K562 (cell line): ENCODE results near the gene PBX1. TPM values are rescaled to one million over a fixed set of nuclear protein-coding genes. Genes with fewer than 3 reads are reported as not detected.
A peak's percentile ranks its signal among the peaks of the same experiment; 100 is the strongest.

Source experiments
- ATAC-seq: fragments of 200-7000 bp; cut with Tn5 transposase; 3 replicates; pipeline ENCODE4 v1.9.1; 2020; ENCODE audit warnings: moderate library complexity
- BruUV-seq: library from RNA; stranded (reverse); fragments of 400-500 nt; replicated peaks from 2 replicates; lab custom pipeline; 2021; lab: Mats Ljungman, UMichigan
- CTCF ChIA-PET: fragments of 300-600 bp; formaldehyde crosslinking; extraction: SDS; loops from one replicate; lab custom pipeline; 2021; ENCODE audit warnings: low intra/inter-chr PET ratio; lab: Yijun Ruan, JAX
- POLR2A ChIA-PET: fragments of 300-600, 350-650 bp; sonication (Branson Sonifier 250); formaldehyde crosslinking; extraction: SDS; loops from one replicate; lab custom pipeline; 2021; ENCODE audit warnings: antibody characterized with exemption, inconsistent platforms; lab: Yijun Ruan, JAX
- DNase-seq, 4 experiments: peaks; one replicate each; pipeline versions ENCODE4 v3.0.0 to v3.0.0-alpha.2; 2011 to 2018; ENCODE audit warnings: low spot score in 3 of 4, mixed read lengths in 3 of 4; ENCODE audit errors: extremely low read depth in 1 of 4
- FAIRE-seq: peaks from 2 replicates; lab custom pipeline; 2011; peaks lifted over from hg19 to GRCh38; lab: Jason Lieb, UNC
- H2AFZ ChIP-seq: 2 replicates; pipeline ENCODE4 v1.6.0; 2011; ENCODE audit warnings: low read depth, low read length, control low read depth, inconsistent platforms
- H3K27ac ChIP-seq: fragments of 200-600 bp; 3 replicates; pipeline ENCODE4 v1.8.0; 2011; ENCODE audit warnings: low read depth, mild to moderate bottlenecking, control low read depth, inconsistent platforms, low read length, moderate library complexity, mixed read lengths; ENCODE audit errors: extremely low read depth
- H3K27me3 ChIP-seq, 2 experiments: fragments of 300-600 bp in 1 of 2; 2 replicates in 1 of 2; 3 replicates in 1 of 2; pipeline versions ENCODE4 v1.6.0 to v1.8.0; 2011; ENCODE audit warnings: inconsistent platforms in 2 of 2, low read length in 2 of 2, mild to moderate bottlenecking in 1 of 2, mixed read lengths in 1 of 2, moderate library complexity in 1 of 2; ENCODE audit not compliant: control insufficient read depth in 2 of 2, insufficient read depth in 2 of 2
- H3K36me3 ChIP-seq: fragments of 300-600 bp; 3 replicates; pipeline ENCODE4 v1.8.0; 2011; ENCODE audit warnings: mild to moderate bottlenecking, low read length, inconsistent platforms; ENCODE audit not compliant: control insufficient read depth, insufficient read depth
- H3K4me1 ChIP-seq, 2 experiments: fragments of 200-600 bp in 1 of 2; replicated peaks in 1 of 2; 2 replicates in 1 of 2; 3 replicates in 1 of 2; pipeline versions ENCODE4 v1.5.1 to v1.8.0; 2011; ENCODE audit warnings: inconsistent platforms in 2 of 2, low read length in 2 of 2, mild to moderate bottlenecking in 1 of 2, mixed read lengths in 1 of 2, moderate library complexity in 1 of 2; ENCODE audit not compliant: control insufficient read depth in 2 of 2, insufficient read depth in 2 of 2
- H3K4me2 ChIP-seq: 2 replicates; pipeline ENCODE4 v1.6.1; 2011; ENCODE audit warnings: low read length, control low read depth, inconsistent platforms, mixed read lengths; ENCODE audit not compliant: insufficient read depth
- H3K4me3 ChIP-seq: fragments of 200-600 bp; sonication (generic), shearing (Covaris generic); 2 replicates; pipeline ENCODE4 v1.5.1; 2016; ENCODE audit warnings: control low read depth, inconsistent platforms
- H3K79me2 ChIP-seq: fragments of 200-600 bp; 3 replicates; pipeline ENCODE4 v1.8.0; 2011; ENCODE audit warnings: low read length, inconsistent platforms; ENCODE audit not compliant: control insufficient read depth, insufficient read depth
- H3K9ac ChIP-seq, 2 experiments: 2 replicates each; pipeline versions ENCODE4 v1.6.0 to v1.6.1; 2011; ENCODE audit warnings: low read depth in 2 of 2, low read length in 2 of 2, control low read depth in 1 of 2, inconsistent platforms in 1 of 2, mild to moderate bottlenecking in 1 of 2, mixed read lengths in 1 of 2; ENCODE audit not compliant: insufficient read depth in 1 of 2
- H3K9me1 ChIP-seq: one replicate; pipeline ENCODE4 v1.6.0; 2011; ENCODE audit warnings: inconsistent platforms, mild to moderate bottlenecking, low read length, moderate library complexity; ENCODE audit not compliant: control insufficient read depth, insufficient read depth
- H3K9me3 ChIP-seq: replicated peaks from 2 replicates; pipeline ENCODE4 v1.5.1; 2011; ENCODE audit warnings: low read depth, low read length, inconsistent platforms; ENCODE audit not compliant: control insufficient read depth, insufficient read depth
- H4K20me1 ChIP-seq: replicated peaks from 2 replicates; pipeline ENCODE4 v1.6.1; 2011; ENCODE audit warnings: low read length, inconsistent platforms, mixed read lengths; ENCODE audit not compliant: control insufficient read depth, insufficient read depth
- ATF1 ChIP-seq, 2 experiments: fragments of 450-650 bp in 1 of 2; IDR thresholded peaks; 2 replicates each; pipeline ENCODE4 v1.6.1; 2016; ENCODE audit warnings: missing compliant biosample characterization in 1 of 2, missing genetic modification characterization in 1 of 2
- BMI1 ChIP-seq: fragments of 150-350 bp; IDR thresholded peaks from 2 replicates; pipeline ENCODE4 v1.6.1; 2014; ENCODE audit warnings: low read length
- CREB1 ChIP-seq, 2 experiments: sonication (generic) in 1 of 2; formaldehyde crosslinking in 1 of 2; IDR thresholded peaks; 2 replicates each; pipeline versions ENCODE4 v1.6.1 to v1.8.0; 2012 to 2022; ENCODE audit warnings: inconsistent platforms in 1 of 2, mild to moderate bottlenecking in 1 of 2, missing genetic modification reagents in 1 of 2, moderate library complexity in 1 of 2
- CREM ChIP-seq: IDR thresholded peaks from 2 replicates; pipeline ENCODE4 v1.6.1; 2014; ENCODE audit warnings: antibody characterized with exemption, low read depth
- E2F6 ChIP-seq, 2 experiments: IDR thresholded peaks; 2 replicates each; pipeline ENCODE4 v1.6.1; 2011; ENCODE audit warnings: borderline replicate concordance in 1 of 2, control low read depth in 1 of 2, low read depth in 1 of 2, low read length in 1 of 2, mild to moderate bottlenecking in 1 of 2, mixed read lengths in 1 of 2, moderate library complexity in 1 of 2; ENCODE audit not compliant: insufficient read depth in 1 of 2, insufficient read length in 1 of 2, poor library complexity in 1 of 2, severe bottlenecking in 1 of 2; ENCODE audit errors: extremely low read depth in 1 of 2
- L3MBTL2 ChIP-seq: fragments of 450-650 bp; IDR thresholded peaks from 2 replicates; pipeline ENCODE4 v1.6.1; 2016; ENCODE audit warnings: mild to moderate bottlenecking, moderate library complexity
- MAX ChIP-seq: sonication (generic); formaldehyde crosslinking; IDR thresholded peaks from 2 replicates; pipeline ENCODE4 v1.9.0; 2022; ENCODE audit warnings: mild to moderate bottlenecking, missing genetic modification reagents
- RFX5 ChIP-seq: IDR thresholded peaks from 2 replicates; pipeline ENCODE4 v1.6.1; 2011; ENCODE audit warnings: low read depth, mild to moderate bottlenecking, improper control_type of control experiment, low read length
- TAF1 ChIP-seq: IDR thresholded peaks from 2 replicates; pipeline ENCODE4 v1.6.1; 2011; ENCODE audit warnings: mild to moderate bottlenecking, low read length, moderate library complexity; ENCODE audit not compliant: insufficient read depth, control insufficient read depth, severe bottlenecking; ENCODE audit errors: extremely low read depth
- YY1 ChIP-seq, 3 experiments: IDR thresholded peaks; 2 replicates each; pipeline ENCODE4 v1.6.1; 2011; ENCODE audit warnings: low read length in 2 of 3, mild to moderate bottlenecking in 2 of 3, moderate library complexity in 2 of 3, borderline replicate concordance in 1 of 3, control low read depth in 1 of 3, low read depth in 1 of 3; ENCODE audit not compliant: insufficient read depth in 3 of 3, insufficient replicate concordance in 2 of 3, control insufficient read depth in 1 of 3, insufficient read length in 1 of 3; ENCODE audit errors: extremely low read depth in 1 of 3
- ZBTB12 ChIP-seq: fragments of 250-450 bp; sonication (Bioruptor Pico); IDR thresholded peaks from 2 replicates; pipeline ENCODE4 v1.4.0; 2020
- ZBTB7A ChIP-seq: IDR thresholded peaks from 2 replicates; pipeline ENCODE4 v1.6.1; 2011; ENCODE audit warnings: low read depth, mild to moderate bottlenecking, low read length, moderate library complexity, borderline replicate concordance; ENCODE audit not compliant: control insufficient read depth
- WGBS: fragments of 100-300 bp; shearing (Covaris generic); methylation state at CpG from one replicate; pipeline ENCODE4 v1.1.6; 2016; ENCODE audit warnings: low coverage, mixed read lengths; ENCODE audit not compliant: insufficient coverage; ENCODE audit errors: missing lambda C conversion rate; 5-methylcytosine and 5-hydroxymethylcytosine counted together
- in situ Hi-C: fragments of 300-500 bp; cut with MboI; formaldehyde crosslinking; loops from 4 replicates; pipeline ENCODE4 v1.15.0; 2018; ENCODE audit warnings: inconsistent platforms, mixed read lengths
- intact Hi-C: fragments of 100-400 bp; cut with micrococcal nuclease; formaldehyde crosslinking; loops from 2 replicates; pipeline ENCODE4 v1.14.2; 2022
- polyA plus RNA-seq, 8 experiments: library from polyadenylated mRNA; depleted of rRNA in 4 of 8; stranded (reverse) in 5 of 8; unstranded in 3 of 8; fragments of >200 nt; fragmentation: Nextera tagmentation in 2 of 8; fragmentation: Illumina TruSeq in 1 of 8; extraction: Ambion mirVana in 2 of 8; extraction: Trizol in 1 of 8; gene quantifications; 2 replicates each; pipeline versions ENCODE4 v1.2.1 to v1.2.3, GENCODE V29; 2011 to 2014; ENCODE audit warnings: inconsistent platforms in 1 of 8, missing spikeins in 1 of 8
- total RNA-seq, 7 experiments: library from RNA; depleted of rRNA in 6 of 7; stranded (reverse); fragments of >200 nt in 6 of 7; fragmentation: Illumina TruSeq in 2 of 7; extraction: Trizol in 2 of 7; gene quantifications; 2 replicates each; pipeline versions ENCODE4 v1.2.1 to v1.2.3, GENCODE V29; 2011 to 2021; ENCODE audit warnings: low replicate concordance in 1 of 7
- TF ChIP-seq, protein P1 (sequence below): sonication (generic); formaldehyde crosslinking; IDR thresholded peaks from 2 replicates; pipeline ENCODE4 v1.9.0; 2022; ENCODE audit warnings: mild to moderate bottlenecking, missing genetic modification reagents
- TF ChIP-seq, protein P2 (sequence below), 3 experiments: IDR thresholded peaks in 2 of 3; conservative IDR thresholded peaks in 1 of 3; 2 replicates each; pipeline ENCODE4 v1.5.1; 2011 to 2012; ENCODE audit warnings: low read length in 3 of 3, mild to moderate bottlenecking in 3 of 3, control low read depth in 2 of 3, improper control_type of control experiment in 1 of 3, inconsistent platforms in 1 of 3, low read depth in 1 of 3, mixed read lengths in 1 of 3, moderate library complexity in 1 of 3; ENCODE audit not compliant: insufficient read depth in 2 of 3

The PBX1 gene
- total and polyA plus RNA-seq, 9 of the 15 experiments (the other 6 are each of a cell fraction or from before 2014, with no cell fraction given): 0.03 to 0.62 (median 0.17) TPM

- intact Hi-C loops (no loop called here), in situ Hi-C loops (no loop called here)
- Histone ChIP-seq H3K4me2 (peak overlapping the region; percentile 27), H3K27me3 (no peaks in the 10 kb centered on the region), H3K27ac (peak overlapping the region; percentile 51; the same call in 2 of the 3 replicates), H3K4me3 (no peak overlapping the region), H3K9me1 (no peaks in the 10 kb centered on the region), H3K79me2 (no peaks in the 10 kb centered on the region), H3K36me3 (no peaks in the 10 kb centered on the region), H3K4me1 (peaks cover 4 to 28% of the 10 kb centered on the region in 2 experiments; a peak in 3 of 5 replicates), H3K9ac (peak overlapping the region in 1 of 2 experiments; percentile 9; a peak in 1 of 4 replicates), H4K20me1 (no peaks in the 10 kb centered on the region), H2AFZ (peak overlapping the region; percentile 57), H3K9me3 (no peaks in the 10 kb centered on the region)
- CTCF ChIA-PET: interaction anchor here (0.5 kb wide), 1 partner anchor 75 kb away, joined by 5 read pairs; no protein-coding TSS in a partner anchor
- FAIRE-seq (peak; percentile 64), DNase-seq (peak in 2 of 4 experiments; percentile 35 to 37), ATAC-seq (peak; percentile 72)
- POLR2A ChIA-PET: interaction anchor here (0.9 to 1.4 kb wide), 2 partner anchors 16 to 43 kb away, joined by 3 read pairs; no protein-coding TSS in a partner anchor
- WGBS: 2% methylated on average over 7 of the region's 7 CpGs
- no TSS peak for BruUV-seq
- no peak for TF ChIP-seq CREB1 (IDR thresholded peaks at IDR 0.05)
- TF ChIP-seq CREB1 (CRISPR knock-in tag; IDR thresholded peaks at IDR 0.05): 0 out of 2 replicates have a peak, but pooled peaks have one; percentile 31
- TF ChIP-seq YY1 (IDR thresholded peaks at IDR 0.05; ENCODE audit: borderline replicate concordance in 1 of 3, control insufficient read depth in 1 of 3, extremely low read depth in 1 of 3, insufficient read depth in 3 of 3, insufficient read length in 1 of 3, insufficient replicate concordance in 2 of 3, low read depth in 1 of 3, low read length in 2 of 3): peak; percentile 33 to 81 (median 64)
- TF ChIP-seq, protein P1, sequence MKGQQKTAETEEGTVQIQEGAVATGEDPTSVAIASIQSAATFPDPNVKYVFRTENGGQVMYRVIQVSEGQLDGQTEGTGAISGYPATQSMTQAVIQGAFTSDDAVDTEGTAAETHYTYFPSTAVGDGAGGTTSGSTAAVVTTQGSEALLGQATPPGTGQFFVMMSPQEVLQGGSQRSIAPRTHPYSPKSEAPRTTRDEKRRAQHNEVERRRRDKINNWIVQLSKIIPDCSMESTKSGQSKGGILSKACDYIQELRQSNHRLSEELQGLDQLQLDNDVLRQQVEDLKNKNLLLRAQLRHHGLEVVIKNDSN: peak; percentile 49; the same call in 1 of the 2 replicates
- no peak for TF ChIP-seq ZBTB7A
- peak; percentile 42 for TF ChIP-seq CREM
- no peak for TF ChIP-seq BMI1
- peak; percentile 28; the same call in 1 of the 2 replicates for TF ChIP-seq ZBTB12
- TF ChIP-seq RFX5: peak; percentile 91
- peak; percentile 16 to 61 for TF ChIP-seq E2F6 (IDR thresholded peaks at IDR 0.05; ENCODE audit: borderline replicate concordance in 1 of 2, extremely low read depth in 1 of 2, insufficient read depth in 1 of 2, insufficient read length in 1 of 2, low read depth in 1 of 2, low read length in 1 of 2, poor library complexity in 1 of 2, severe bottlenecking in 1 of 2)
- TF ChIP-seq, protein P2, sequence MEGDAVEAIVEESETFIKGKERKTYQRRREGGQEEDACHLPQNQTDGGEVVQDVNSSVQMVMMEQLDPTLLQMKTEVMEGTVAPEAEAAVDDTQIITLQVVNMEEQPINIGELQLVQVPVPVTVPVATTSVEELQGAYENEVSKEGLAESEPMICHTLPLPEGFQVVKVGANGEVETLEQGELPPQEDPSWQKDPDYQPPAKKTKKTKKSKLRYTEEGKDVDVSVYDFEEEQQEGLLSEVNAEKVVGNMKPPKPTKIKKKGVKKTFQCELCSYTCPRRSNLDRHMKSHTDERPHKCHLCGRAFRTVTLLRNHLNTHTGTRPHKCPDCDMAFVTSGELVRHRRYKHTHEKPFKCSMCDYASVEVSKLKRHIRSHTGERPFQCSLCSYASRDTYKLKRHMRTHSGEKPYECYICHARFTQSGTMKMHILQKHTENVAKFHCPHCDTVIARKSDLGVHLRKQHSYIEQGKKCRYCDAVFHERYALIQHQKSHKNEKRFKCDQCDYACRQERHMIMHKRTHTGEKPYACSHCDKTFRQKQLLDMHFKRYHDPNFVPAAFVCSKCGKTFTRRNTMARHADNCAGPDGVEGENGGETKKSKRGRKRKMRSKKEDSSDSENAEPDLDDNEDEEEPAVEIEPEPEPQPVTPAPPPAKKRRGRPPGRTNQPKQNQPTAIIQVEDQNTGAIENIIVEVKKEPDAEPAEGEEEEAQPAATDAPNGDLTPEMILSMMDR (IDR thresholded peaks at IDR 0.05 in 2 of 3, conservative IDR thresholded peaks at IDR 0.05 in 1 of 3; ENCODE audit: insufficient read depth in 2 of 3, low read depth in 1 of 3, low read length in 3 of 3): peak in 2 of 3 experiments; percentile 31 to 40; a peak in 2 of 6 replicates
- TF ChIP-seq TAF1: no peak
- TF ChIP-seq MAX (CRISPR knock-in tag): 0 out of 2 replicates have a peak, but pooled peaks have one; percentile 27
- peak; percentile 26; the same call in 1 of the 2 replicates for TF ChIP-seq L3MBTL2
- no peak for TF ChIP-seq ATF1 (CRISPR knock-in tag; IDR thresholded peaks at IDR 0.05)
- TF ChIP-seq ATF1 (tag; IDR thresholded peaks at IDR 0.05): peak; percentile 30; the same call in 1 of the 2 replicates
Observed at GRCh38 chr1:164703463-164703862, 144.5 kb downstream of the PBX1 start.
